ENCODE data around the gene SUCNR1. TPM values are rescaled to one million over a fixed set of nuclear protein-coding genes. Genes with fewer than 3 reads are reported as not detected.

The SUCNR1 gene, protein sequence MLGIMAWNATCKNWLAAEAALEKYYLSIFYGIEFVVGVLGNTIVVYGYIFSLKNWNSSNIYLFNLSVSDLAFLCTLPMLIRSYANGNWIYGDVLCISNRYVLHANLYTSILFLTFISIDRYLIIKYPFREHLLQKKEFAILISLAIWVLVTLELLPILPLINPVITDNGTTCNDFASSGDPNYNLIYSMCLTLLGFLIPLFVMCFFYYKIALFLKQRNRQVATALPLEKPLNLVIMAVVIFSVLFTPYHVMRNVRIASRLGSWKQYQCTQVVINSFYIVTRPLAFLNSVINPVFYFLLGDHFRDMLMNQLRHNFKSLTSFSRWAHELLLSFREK
- total RNA-seq = 1 to 10 TPM in 2 of 4 donors, under 1 TPM in 2; 0.64 to 1.5 (median 0.95) TPM

DNA sequence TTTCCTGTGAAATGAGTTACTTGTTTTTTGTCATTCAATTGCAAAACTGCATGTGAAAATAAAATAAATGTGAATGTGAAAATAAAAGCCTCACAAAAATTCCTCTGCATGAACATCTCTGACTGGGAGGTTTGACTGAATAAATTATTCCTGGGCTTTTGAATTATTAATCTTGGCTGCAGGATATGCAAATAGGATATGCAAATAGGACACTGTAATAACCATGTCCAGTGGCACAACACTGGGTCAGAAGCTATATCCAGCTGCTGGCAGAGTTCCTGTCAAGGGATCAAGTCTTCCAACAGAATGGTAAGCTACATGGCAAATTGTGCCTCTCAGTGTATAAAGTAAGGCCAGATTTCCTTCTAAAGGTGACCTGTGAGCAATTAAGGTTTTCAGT, at the start of gene SUCNR1:
Gene SUCNR1, plus strand, starts transcription at position 246 of the 400 bp plus-strand sequence. CDS start 6,250 bp downstream, outside the sequence.
- intact Hi-C loops (cut with DNase I; ENCODE audit: low total_unique reads) = no loop called here
- DNase-seq (ENCODE audit: low spot score in 2 of 2) = no peak
- H3K4me3 ChIP-seq (ENCODE audit: low read depth, poor library complexity, severe bottlenecking) = no peak within 1 kb of the TSS
- TF ChIP-seq, protein P1, sequence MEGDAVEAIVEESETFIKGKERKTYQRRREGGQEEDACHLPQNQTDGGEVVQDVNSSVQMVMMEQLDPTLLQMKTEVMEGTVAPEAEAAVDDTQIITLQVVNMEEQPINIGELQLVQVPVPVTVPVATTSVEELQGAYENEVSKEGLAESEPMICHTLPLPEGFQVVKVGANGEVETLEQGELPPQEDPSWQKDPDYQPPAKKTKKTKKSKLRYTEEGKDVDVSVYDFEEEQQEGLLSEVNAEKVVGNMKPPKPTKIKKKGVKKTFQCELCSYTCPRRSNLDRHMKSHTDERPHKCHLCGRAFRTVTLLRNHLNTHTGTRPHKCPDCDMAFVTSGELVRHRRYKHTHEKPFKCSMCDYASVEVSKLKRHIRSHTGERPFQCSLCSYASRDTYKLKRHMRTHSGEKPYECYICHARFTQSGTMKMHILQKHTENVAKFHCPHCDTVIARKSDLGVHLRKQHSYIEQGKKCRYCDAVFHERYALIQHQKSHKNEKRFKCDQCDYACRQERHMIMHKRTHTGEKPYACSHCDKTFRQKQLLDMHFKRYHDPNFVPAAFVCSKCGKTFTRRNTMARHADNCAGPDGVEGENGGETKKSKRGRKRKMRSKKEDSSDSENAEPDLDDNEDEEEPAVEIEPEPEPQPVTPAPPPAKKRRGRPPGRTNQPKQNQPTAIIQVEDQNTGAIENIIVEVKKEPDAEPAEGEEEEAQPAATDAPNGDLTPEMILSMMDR (IDR thresholded peaks at IDR 0.05) = no peak
- no peak for TF ChIP-seq POLR2A (IDR thresholded peaks at IDR 0.05)

DNA sequence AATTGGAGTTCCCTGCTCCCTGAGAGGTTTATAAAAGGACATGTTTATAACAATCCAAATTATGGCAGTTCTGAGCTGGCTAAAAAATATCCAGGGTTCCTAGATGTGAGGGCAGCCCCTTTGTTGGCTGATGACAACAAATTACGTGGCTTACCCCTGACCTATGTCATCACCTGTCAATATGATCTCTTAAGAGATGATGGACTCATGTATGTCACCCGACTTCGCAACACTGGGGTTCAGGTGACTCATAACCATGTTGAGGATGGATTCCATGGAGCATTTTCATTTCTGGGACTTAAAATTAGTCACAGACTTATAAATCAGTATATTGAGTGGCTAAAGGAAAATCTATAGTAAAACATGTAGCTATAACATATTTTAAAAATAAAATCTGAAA, 45.6 kb upstream of the SUCNR1 start:
- 94 to 96% methylated on average over 3 of the region's 3 CpGs for whole genome bisulfite sequencing, 2 donors
- H3K4me3 ChIP-seq (ENCODE audit: low read depth, poor library complexity, severe bottlenecking) = no peak overlapping the region
- TF ChIP-seq POLR2A (IDR thresholded peaks at IDR 0.05) = no peak
- TF ChIP-seq, protein P1 (IDR thresholded peaks at IDR 0.05) = no peak
- intact Hi-C loops (cut with DNase I; ENCODE audit: low total_unique reads) = no loop called here
- no peak for DNase-seq (ENCODE audit: low spot score in 2 of 2)

DNA sequence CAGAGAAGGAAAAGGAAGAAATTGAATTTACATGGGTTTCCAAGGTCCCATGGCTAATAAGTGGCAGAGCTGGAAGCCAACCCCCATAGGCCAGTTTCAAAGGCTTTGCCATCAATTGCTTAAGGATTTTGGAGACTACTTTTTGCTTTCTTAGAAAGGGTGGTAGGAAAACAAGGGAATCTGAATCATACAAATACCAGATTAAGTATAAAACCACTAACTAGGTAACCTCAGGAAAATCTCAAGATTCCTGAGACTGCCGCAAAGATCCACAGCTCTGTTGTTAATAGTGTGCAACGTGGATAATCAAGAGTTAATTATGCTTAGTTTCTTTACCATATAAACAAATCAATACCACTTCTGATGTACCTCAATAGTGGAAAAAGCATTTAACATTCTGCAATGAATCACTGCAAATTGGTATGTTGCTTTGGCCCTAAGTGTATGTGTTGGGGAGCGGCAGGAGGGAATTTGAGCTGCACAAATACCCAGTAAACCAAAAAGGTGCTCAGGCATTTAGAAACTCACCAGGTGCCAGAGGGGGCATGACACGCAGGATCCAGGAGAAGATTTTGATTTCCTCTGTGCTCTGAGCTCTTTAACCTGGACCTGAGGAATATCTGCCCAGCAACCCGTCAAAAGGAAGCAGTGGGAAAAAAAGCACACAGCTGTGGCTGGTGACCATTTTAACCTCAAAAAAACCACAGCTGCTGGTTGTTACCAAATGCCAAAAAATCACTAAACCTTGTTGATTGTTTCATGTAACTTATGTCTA, 37.5 kb upstream of the SUCNR1 start:
- 76 to 77% methylated on average over 5 of the region's 5 CpGs for WGBS, 2 donors
- H3K4me3 ChIP-seq (ENCODE audit: low read depth, poor library complexity, severe bottlenecking) = no peak overlapping the region
- TF ChIP-seq, protein P1 (IDR thresholded peaks at IDR 0.05) = no peak
- TF ChIP-seq POLR2A (IDR thresholded peaks at IDR 0.05) = no peak
- no peak for DNase-seq (ENCODE audit: low spot score in 2 of 2)
- intact Hi-C loops (cut with DNase I; ENCODE audit: low total_unique reads) = no loop called here

DNA sequence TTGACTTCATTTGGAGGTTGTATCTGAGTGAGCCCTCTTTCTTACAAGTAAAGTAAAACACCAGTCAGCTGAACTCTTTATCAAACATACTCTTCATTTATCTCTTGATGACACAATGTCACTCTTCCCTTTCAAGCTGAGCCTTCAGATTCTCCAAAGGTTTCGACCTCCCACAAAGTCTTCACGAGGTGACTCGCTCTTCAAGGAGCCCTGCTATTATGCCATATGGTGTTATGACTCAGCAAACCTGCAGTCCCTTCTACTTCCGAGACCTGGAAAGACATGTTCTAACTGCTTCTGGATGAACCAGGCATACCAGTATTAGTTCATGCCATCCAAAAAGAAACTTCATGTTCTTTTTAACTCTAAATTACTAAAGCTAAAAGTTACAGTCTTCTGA, 36.4 kb upstream of the SUCNR1 start:
- TF ChIP-seq, protein P1 (IDR thresholded peaks at IDR 0.05) = no peak
- no peak for TF ChIP-seq POLR2A (IDR thresholded peaks at IDR 0.05)
- WGBS, 2 donors = 33 to 34% methylated on average over 4 of the region's 4 CpGs
- intact Hi-C loops (cut with DNase I; ENCODE audit: low total_unique reads) = no loop called here
- peak in 1 of 2 donors; percentile 28 for DNase-seq (ENCODE audit: low spot score in 2 of 2)
- H3K4me3 ChIP-seq (ENCODE audit: low read depth, poor library complexity, severe bottlenecking) = no peak overlapping the region

DNA sequence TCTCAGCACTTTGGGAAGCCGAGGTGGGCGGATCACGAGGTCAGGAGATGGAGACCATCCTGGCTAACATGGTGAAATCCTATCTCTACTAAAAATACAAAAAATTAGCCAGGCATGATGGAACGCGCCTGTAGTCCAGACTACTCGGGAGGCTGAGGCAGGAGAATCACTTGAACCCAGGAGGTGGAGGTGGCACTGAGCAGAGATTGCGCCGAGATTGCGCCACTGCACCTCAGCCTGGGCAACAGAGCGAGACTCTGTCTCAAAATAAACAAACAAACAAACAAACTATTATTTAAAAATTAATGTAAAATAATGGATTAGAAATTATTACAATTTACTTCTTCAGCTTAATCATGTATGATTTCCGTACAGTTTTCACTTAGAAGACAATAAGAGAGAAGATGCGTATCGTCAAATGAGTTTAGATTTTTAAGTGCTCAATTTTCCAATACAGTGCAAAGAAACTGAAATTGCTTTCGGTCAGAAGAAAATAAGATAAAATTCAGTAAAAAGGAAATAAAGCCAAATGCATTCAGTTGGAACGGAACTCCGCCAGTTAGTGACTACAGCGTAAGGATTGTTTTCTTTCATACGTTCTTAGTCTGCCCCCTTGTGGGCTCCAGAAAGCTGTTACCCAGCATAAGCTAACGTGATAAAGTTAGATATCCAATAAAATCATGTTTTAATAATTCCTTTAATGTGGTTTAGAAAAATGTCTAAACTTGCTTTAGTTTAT, 34.7 kb upstream of the SUCNR1 start:
- intact Hi-C loops (cut with DNase I; ENCODE audit: low total_unique reads) = no loop called here
- TF ChIP-seq, protein P1 (IDR thresholded peaks at IDR 0.05) = peak in 1 of 3 donors; percentile 52
- TF ChIP-seq POLR2A (IDR thresholded peaks at IDR 0.05) = no peak
- no peak overlapping the region for H3K4me3 ChIP-seq (ENCODE audit: low read depth, poor library complexity, severe bottlenecking)
- 50 to 55% methylated on average over 19 of the region's 19 CpGs for WGBS, 2 donors
- peak in 1 of 2 donors; percentile 49 for DNase-seq (ENCODE audit: low spot score in 2 of 2)
